ENCODE results near the gene HOXC12.

HOXC12 gene

GRCh38 chr12:53949631-53950436 lies 4.9 kb upstream of the HOXC12 start:
- Histone ChIP-seq H2BK120ac (ENCODE audit: insufficient read depth, low read length, poor library complexity) (no peak overlapping the region), H4K8ac (ENCODE audit: low read depth, low read length) (no peak overlapping the region), H2AK5ac (ENCODE audit: low read length) (no peak overlapping the region), H3K79me1 (ENCODE audit: low read length) (no peaks in the 10 kb centered on the region), H3K4ac (ENCODE audit: low read depth, low read length) (no peak overlapping the region), H3K14ac (ENCODE audit: low read length) (peak overlapping the region; percentile 22), H2BK12ac (ENCODE audit: low read length) (no peak overlapping the region), H3K4me3 (ENCODE audit: low read depth, low read length) (no peak overlapping the region), H2AFZ (ENCODE audit: insufficient read depth, low read length, poor library complexity) (no peak overlapping the region), H3K9ac (ENCODE audit: low read length) (no peak overlapping the region), H3K27me3 (ENCODE audit: insufficient read depth, low read length) (peaks cover 68% of the 10 kb centered on the region), H4K12ac (ENCODE audit: low read depth, low read length) (no peak overlapping the region), H3K27ac (ENCODE audit: low read depth, low read length) (no peak overlapping the region), H4K91ac (ENCODE audit: low read depth, low read length) (peak overlapping the region; percentile 5), H3K36me3 (ENCODE audit: control insufficient read depth in 1 of 2, insufficient read depth in 2 of 2, low read length in 2 of 2) (peaks cover 11 to 14% of the 10 kb centered on the region in 2 experiments), H3K23ac (ENCODE audit: low read length) (no peak overlapping the region), H3K4me2 (ENCODE audit: low read length) (no peak overlapping the region), H3K79me2 (ENCODE audit: control insufficient read depth, insufficient read depth, low read length, poor library complexity) (no peaks in the 10 kb centered on the region), H3K18ac (ENCODE audit: low read length) (no peak overlapping the region), H3K9me3 (ENCODE audit: insufficient read depth, low read depth, low read length) (peaks cover 15% of the 10 kb centered on the region), H3K4me1 (ENCODE audit: control insufficient read depth in 1 of 2, insufficient read depth in 2 of 2, low read length in 2 of 2) (peaks cover 16 to 18% of the 10 kb centered on the region in 2 experiments), H2BK5ac (ENCODE audit: low read depth, low read length, poor library complexity) (no peak overlapping the region)
- DNase-seq = no peak
- no CpG with 5 or more reads among the region's 34 CpGs for WGBS (ENCODE audit: extremely low coverage, insufficient coverage, insufficient read length)

GRCh38 chr12:53950437-53950773 lies 4.3 kb upstream of the HOXC12 start:
- no peak overlapping the region for H2AK5ac ChIP-seq (ENCODE audit: low read length)
- no CpG with 5 or more reads among the region's 10 CpGs for WGBS (ENCODE audit: extremely low coverage, insufficient coverage, insufficient read length)
- H3K23ac ChIP-seq (ENCODE audit: low read length) = no peak overlapping the region
- H3K79me2 ChIP-seq (ENCODE audit: control insufficient read depth, insufficient read depth, low read length, poor library complexity) = no peaks in the 10 kb centered on the region
- peak overlapping the region; percentile 5 for H4K91ac ChIP-seq (ENCODE audit: low read depth, low read length)
- H3K36me3 ChIP-seq (ENCODE audit: control insufficient read depth in 1 of 2, insufficient read depth in 2 of 2, low read length in 2 of 2) = peaks cover 5 to 8% of the 10 kb centered on the region in 2 experiments
- H3K4me3 ChIP-seq (ENCODE audit: low read depth, low read length) = no peak overlapping the region
- no peak overlapping the region for H3K18ac ChIP-seq (ENCODE audit: low read length)
- H2BK120ac ChIP-seq (ENCODE audit: insufficient read depth, low read length, poor library complexity) = no peak overlapping the region
- H3K4me2 ChIP-seq (ENCODE audit: low read length) = no peak overlapping the region
- no peak overlapping the region for H3K4ac ChIP-seq (ENCODE audit: low read depth, low read length)
- H3K14ac ChIP-seq (ENCODE audit: low read length) = peak overlapping the region; percentile 22
- no peak overlapping the region for H4K8ac ChIP-seq (ENCODE audit: low read depth, low read length)
- no peak for DNase-seq
- no peak overlapping the region for H3K27ac ChIP-seq (ENCODE audit: low read depth, low read length)
- no peak overlapping the region for H2BK12ac ChIP-seq (ENCODE audit: low read length)
- H3K27me3 ChIP-seq (ENCODE audit: insufficient read depth, low read length) = peaks cover 68% of the 10 kb centered on the region
- peaks cover 12% of the 10 kb centered on the region for H3K9me3 ChIP-seq (ENCODE audit: insufficient read depth, low read depth, low read length)
- no peaks in the 10 kb centered on the region for H3K79me1 ChIP-seq (ENCODE audit: low read length)
- H2BK5ac ChIP-seq (ENCODE audit: low read depth, low read length, poor library complexity) = no peak overlapping the region
- H4K12ac ChIP-seq (ENCODE audit: low read depth, low read length) = no peak overlapping the region
- no peak overlapping the region for H2AFZ ChIP-seq (ENCODE audit: insufficient read depth, low read length, poor library complexity)
- no peak overlapping the region for H3K9ac ChIP-seq (ENCODE audit: low read length)
- H3K4me1 ChIP-seq (ENCODE audit: control insufficient read depth in 1 of 2, insufficient read depth in 2 of 2, low read length in 2 of 2) = peaks cover 19 to 21% of the 10 kb centered on the region in 2 experiments

- WGBS (ENCODE audit: extremely low coverage, insufficient coverage, insufficient read length) = no CpG with 5 or more reads among the region's 34 CpGs
- H3K9ac ChIP-seq (ENCODE audit: low read length) = no peak overlapping the region
- H3K79me1 ChIP-seq (ENCODE audit: low read length) = no peaks in the 10 kb centered on the region
- H2AFZ ChIP-seq (ENCODE audit: insufficient read depth, low read length, poor library complexity) = no peak overlapping the region
- no peak overlapping the region for H3K4me3 ChIP-seq (ENCODE audit: low read depth, low read length)
- no peak overlapping the region for H3K4me2 ChIP-seq (ENCODE audit: low read length)
- H3K18ac ChIP-seq (ENCODE audit: low read length) = no peak overlapping the region
- no peak overlapping the region for H3K27ac ChIP-seq (ENCODE audit: low read depth, low read length)
- no peak overlapping the region for H2BK12ac ChIP-seq (ENCODE audit: low read length)
- no peak overlapping the region for H4K8ac ChIP-seq (ENCODE audit: low read depth, low read length)
- no peak overlapping the region for H2BK120ac ChIP-seq (ENCODE audit: insufficient read depth, low read length, poor library complexity)
- H4K12ac ChIP-seq (ENCODE audit: low read depth, low read length) = no peak overlapping the region
- no peak overlapping the region for H3K14ac ChIP-seq (ENCODE audit: low read length)
- no peak overlapping the region for H4K91ac ChIP-seq (ENCODE audit: low read depth, low read length)
- peaks cover 68% of the 10 kb centered on the region for H3K27me3 ChIP-seq (ENCODE audit: insufficient read depth, low read length)
- H3K9me3 ChIP-seq (ENCODE audit: insufficient read depth, low read depth, low read length) = peaks cover 11% of the 10 kb centered on the region
- no peak overlapping the region for H2BK5ac ChIP-seq (ENCODE audit: low read depth, low read length, poor library complexity)
- no peak overlapping the region for H3K4ac ChIP-seq (ENCODE audit: low read depth, low read length)
- H2AK5ac ChIP-seq (ENCODE audit: low read length) = no peak overlapping the region
- H3K4me1 ChIP-seq (ENCODE audit: control insufficient read depth in 1 of 2, insufficient read depth in 2 of 2, low read length in 2 of 2) = peaks cover 19 to 21% of the 10 kb centered on the region in 2 experiments
- H3K23ac ChIP-seq (ENCODE audit: low read length) = no peak overlapping the region
- H3K36me3 ChIP-seq (ENCODE audit: control insufficient read depth in 1 of 2, insufficient read depth in 2 of 2, low read length in 2 of 2) = peaks cover 0 to 3% of the 10 kb centered on the region in 2 experiments
- DNase-seq = no peak
- H3K79me2 ChIP-seq (ENCODE audit: control insufficient read depth, insufficient read depth, low read length, poor library complexity) = no peaks in the 10 kb centered on the region
Observed at GRCh38 chr12:53950789-53951576, 3.7 kb upstream of the HOXC12 start.

GRCh38 chr12:53951577-53952334 lies 2.9 kb upstream of the HOXC12 start:
- no CpG with 5 or more reads among the region's 47 CpGs for WGBS (ENCODE audit: extremely low coverage, insufficient coverage, insufficient read length)
- no peak overlapping the region for H3K4me3 ChIP-seq (ENCODE audit: low read depth, low read length)
- H3K4me1 ChIP-seq (ENCODE audit: control insufficient read depth in 1 of 2, insufficient read depth in 2 of 2, low read length in 2 of 2) = peaks cover 19 to 24% of the 10 kb centered on the region in 2 experiments
- no peaks in the 10 kb centered on the region for H3K79me1 ChIP-seq (ENCODE audit: low read length)
- DNase-seq = no peak
- H2AK5ac ChIP-seq (ENCODE audit: low read length) = no peak overlapping the region
- no peaks in the 10 kb centered on the region for H3K79me2 ChIP-seq (ENCODE audit: control insufficient read depth, insufficient read depth, low read length, poor library complexity)
- no peak overlapping the region for H4K8ac ChIP-seq (ENCODE audit: low read depth, low read length)
- no peak overlapping the region for H2AFZ ChIP-seq (ENCODE audit: insufficient read depth, low read length, poor library complexity)
- H2BK12ac ChIP-seq (ENCODE audit: low read length) = no peak overlapping the region
- no peak overlapping the region for H3K14ac ChIP-seq (ENCODE audit: low read length)
- H3K9me3 ChIP-seq (ENCODE audit: insufficient read depth, low read depth, low read length) = peaks cover 18% of the 10 kb centered on the region
- peaks cover 74% of the 10 kb centered on the region for H3K27me3 ChIP-seq (ENCODE audit: insufficient read depth, low read length)
- H3K27ac ChIP-seq (ENCODE audit: low read depth, low read length) = no peak overlapping the region
- H3K23ac ChIP-seq (ENCODE audit: low read length) = no peak overlapping the region
- H4K91ac ChIP-seq (ENCODE audit: low read depth, low read length) = no peak overlapping the region
- H3K36me3 ChIP-seq (ENCODE audit: control insufficient read depth in 1 of 2, insufficient read depth in 2 of 2, low read length in 2 of 2) = no peaks in the 10 kb centered on the region
- no peak overlapping the region for H3K9ac ChIP-seq (ENCODE audit: low read length)
- no peak overlapping the region for H4K12ac ChIP-seq (ENCODE audit: low read depth, low read length)
- no peak overlapping the region for H3K18ac ChIP-seq (ENCODE audit: low read length)
- H3K4ac ChIP-seq (ENCODE audit: low read depth, low read length) = no peak overlapping the region
- H3K4me2 ChIP-seq (ENCODE audit: low read length) = peak overlapping the region; percentile 7
- no peak overlapping the region for H2BK120ac ChIP-seq (ENCODE audit: insufficient read depth, low read length, poor library complexity)
- no peak overlapping the region for H2BK5ac ChIP-seq (ENCODE audit: low read depth, low read length, poor library complexity)
